DMS 273 (cell line): Measurements from ENCODE around the gene WDR83.
"Not testable (repeated sequence)": the region's sequence is repeated elsewhere in the genome, so short reads cannot be mapped to it uniquely, and the experiment has no call there.

ENCODE experiments used
- DNase-seq: peaks from one replicate; lab custom pipeline; 2025; ENCODE audit not compliant: unreplicated experiment; lab: John Stamatoyannopoulos, UW

Gene WDR83

GRCh38 chr19:12711187-12711586 lies 44.6 kb downstream of the WDR83 start:
- no peak for DNase-seq

GRCh38 chr19:12712077-12712476 lies 45.5 kb downstream of the WDR83 start:
- DNase-seq, result not testable (repeated sequence)

DNA sequence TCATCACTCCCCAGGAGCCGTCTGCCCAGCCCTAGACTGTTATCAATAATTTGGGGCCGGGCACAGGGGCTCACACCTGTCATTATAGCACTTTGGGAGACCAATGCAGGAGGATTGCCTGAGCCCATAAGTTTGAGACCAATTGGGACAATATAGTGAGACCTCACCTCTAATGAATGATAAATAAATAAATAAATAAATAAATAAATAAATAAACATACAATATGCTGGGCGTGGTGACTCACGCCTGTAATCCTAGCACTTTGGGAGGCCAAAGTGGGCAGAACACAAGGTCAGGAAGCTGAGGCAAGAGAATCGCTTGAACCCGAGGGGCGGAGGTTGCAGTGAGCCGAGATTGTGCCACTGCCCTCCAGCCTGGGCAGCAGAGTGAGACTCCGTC lies 46.7 kb downstream of the WDR83 start:
- not testable (repeated sequence) for DNase-seq

- no peak for DNase-seq
Observed at GRCh38 chr19:12715102-12715501, 48.5 kb downstream of the WDR83 start.

DNA sequence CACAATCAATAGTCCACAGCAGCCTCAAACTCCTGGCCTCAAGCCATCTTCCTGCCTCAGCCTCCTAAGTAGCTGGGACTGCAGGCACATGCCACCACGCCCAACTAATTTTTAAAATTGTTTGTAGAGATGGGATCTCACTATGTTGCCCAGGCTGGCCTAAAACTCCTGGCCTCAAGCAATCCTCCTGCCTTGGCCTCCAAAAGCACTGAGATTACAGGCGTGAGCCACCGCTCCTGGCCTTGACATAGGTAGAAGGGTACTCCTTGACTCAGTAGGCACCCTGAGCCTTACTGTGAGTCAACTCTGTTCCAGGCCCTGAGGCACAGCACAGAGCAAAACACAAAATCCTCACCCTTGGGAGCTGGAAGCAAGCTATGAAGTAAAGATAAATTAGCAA lies 49.3 kb downstream of the WDR83 start:
- DNase-seq, result no peak

- no peak for DNase-seq
Observed at GRCh38 chr19:12720296-12720695, 53.7 kb downstream of the WDR83 start.

GRCh38 chr19:12720851-12721655 lies 54.4 kb downstream of the WDR83 start:
- peak; percentile 46 for DNase-seq

DNA sequence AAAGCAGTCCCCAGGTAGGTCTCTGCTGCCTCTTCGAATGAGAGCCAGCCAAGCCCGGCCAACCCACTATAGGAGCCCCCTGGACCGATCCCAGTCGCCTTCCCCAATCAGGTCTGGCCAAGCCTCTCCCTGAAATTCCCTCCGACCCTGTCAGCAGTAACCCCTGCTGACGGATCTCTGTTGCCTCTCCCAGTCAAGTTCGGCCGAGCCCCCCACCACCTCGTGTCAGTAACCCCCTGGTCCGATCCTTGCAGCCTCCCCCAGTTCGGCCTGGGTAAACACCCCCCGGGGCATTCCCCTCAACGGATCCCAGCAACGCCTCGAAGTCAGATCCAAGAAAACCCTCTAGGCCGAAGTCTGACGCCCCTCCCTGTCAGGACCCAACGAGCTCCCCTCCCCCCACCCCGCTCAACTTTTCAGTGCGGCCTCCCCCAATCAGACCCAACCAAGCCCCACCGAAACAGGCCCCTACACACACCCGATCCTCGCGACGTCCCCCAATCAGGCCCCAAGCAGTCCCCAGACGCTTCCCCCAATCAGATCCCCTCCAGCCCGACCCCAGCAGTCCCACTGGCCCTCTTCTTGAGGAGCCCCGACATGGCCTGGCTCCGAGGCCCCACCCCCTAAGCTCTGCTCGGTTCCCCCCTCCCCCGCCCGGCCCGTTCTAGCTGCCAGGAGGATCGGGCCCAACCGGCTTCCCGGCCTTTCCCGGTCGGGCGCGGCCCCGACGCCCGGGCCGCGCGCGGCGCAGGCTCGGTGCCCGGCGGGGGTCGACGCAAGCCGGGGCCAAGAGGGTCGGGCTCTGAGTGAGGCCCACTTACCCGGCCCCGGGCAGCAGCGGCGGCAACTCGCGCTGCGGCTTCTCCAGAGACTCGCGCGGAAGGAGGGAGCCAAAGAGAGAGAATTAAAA lies 55.3 kb downstream of the WDR83 start:
- peak; percentile 77 for DNase-seq

- peak; percentile 100 for DNase-seq
Observed at GRCh38 chr19:12722566-12723380, 56.2 kb downstream of the WDR83 start.

DNA sequence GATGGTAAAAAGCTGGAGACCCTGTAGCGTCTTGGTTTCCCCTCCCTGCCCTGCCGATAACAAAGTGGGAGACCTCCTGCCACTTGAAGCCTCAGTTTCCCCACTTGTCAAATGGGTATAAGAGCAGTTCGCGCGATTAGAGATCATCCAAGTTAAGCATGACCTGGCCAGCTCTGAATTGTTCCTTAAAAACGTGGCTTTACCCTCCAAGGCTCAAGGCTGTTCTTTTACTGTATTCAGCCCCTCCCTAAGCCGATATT lies 56.7 kb downstream of the WDR83 start:
- peak; percentile 68 for DNase-seq

DNA sequence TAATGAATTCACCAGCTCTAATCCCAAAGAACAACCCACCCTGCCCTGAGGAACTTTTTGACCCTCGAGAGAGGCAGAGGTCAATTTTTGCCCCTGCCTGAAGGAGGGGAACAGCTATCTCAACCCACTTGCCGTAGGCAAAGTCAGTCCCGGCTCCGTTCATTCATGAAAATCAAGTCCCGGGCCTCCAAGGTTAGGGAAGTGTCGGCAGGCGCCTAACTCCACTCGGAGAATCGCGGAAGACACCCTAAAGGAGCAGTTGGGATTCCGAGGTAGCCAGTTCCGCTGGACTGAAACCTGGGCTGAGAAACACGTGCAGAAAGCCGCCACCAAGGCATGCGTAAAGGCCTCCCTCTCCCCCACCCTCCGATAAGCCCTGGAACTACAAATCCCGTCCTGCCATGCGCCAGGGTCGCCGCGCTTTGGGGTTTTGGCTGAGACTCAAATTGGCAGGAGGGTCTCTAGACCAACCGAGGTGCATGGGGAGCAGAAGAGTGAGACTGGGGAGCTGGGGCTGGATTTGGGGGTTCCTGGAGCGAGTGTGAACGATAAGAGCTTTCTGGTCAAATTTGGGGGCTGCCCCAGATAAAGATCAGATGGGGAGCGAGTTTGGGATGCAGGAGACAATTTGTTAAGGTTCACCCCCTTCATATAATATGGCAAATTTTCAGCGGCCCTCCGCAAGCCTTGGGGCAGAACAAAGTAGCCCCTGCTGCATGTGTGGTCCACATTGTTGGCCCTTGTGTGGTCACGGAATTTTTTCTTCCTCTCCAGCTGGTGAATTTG lies 57.2 kb downstream of the WDR83 start, which contains the start of gene TNPO2:
Gene TNPO2, minus strand, starts transcription at position 292 of the 786 bp plus-strand sequence. CDS start 2,955 bp downstream, outside the sequence.
- DNase-seq, result peak; percentile 92
